Erythroblast (primary cell): ENCODE results near the gene PPP6R2.
A peak's percentile ranks its signal among the peaks of the same experiment; 100 is the strongest.

ENCODE experiments used
- GATA1 ChIP-seq: IDR thresholded peaks from 2 replicates; pipeline ENCODE4 v1.6.1; 2011; ENCODE audit warnings: low read depth, mild to moderate bottlenecking, control low read depth, low read length, moderate library complexity
- POLR2A ChIP-seq: IDR thresholded peaks from 2 replicates; pipeline ENCODE4 v1.6.1; 2011; ENCODE audit warnings: mild to moderate bottlenecking, low read length

GRCh38 chr22:50305923-50306566 is 37.1 kb upstream of the PPP6R2 start:
- TF ChIP-seq POLR2A, result peak; percentile 42
- no peak for TF ChIP-seq GATA1
